Naive thymus-derived CD8-positive, alpha-beta T cell (primary cell): ENCODE data around the gene ZBTB7C. TPM values are rescaled to one million over a fixed set of nuclear protein-coding genes. Genes with fewer than 3 reads are reported as not detected.

Experiments used
- ATAC-seq, 2 donors: fragments of 150-1000 bp; cut with Tn5 transposase in 1 of 2; sonication (Bioruptor Pico), chemical (Tn5 transposase) in 1 of 2; 1 replicate in 1 of 2; 2 replicates in 1 of 2; pipeline ENCODE4 v1.10.0; 2021; ENCODE audit warnings: mild to moderate bottlenecking in 2 of 2, moderate library complexity in 2 of 2
- POLR2A ChIA-PET: fragments of 350-600 bp; sonication (Branson Sonifier 250); formaldehyde crosslinking; loops from one replicate; lab custom pipeline; 2021; ENCODE audit warnings: antibody characterized with exemption; lab: Charles Lee
- DNase-seq, 10 donors: peaks; one replicate each; pipeline versions ENCODE4 v3.0.0 to v3.0.0-alpha.2; 2020 to 2022
- H3K27ac Mint-ChIP-seq, 10 donors: one replicate each; pipeline ENCODE4 v1.8.0; 2020 to 2022; ENCODE audit warnings: mild to moderate bottlenecking in 10 of 10, mixed read lengths in 10 of 10, moderate library complexity in 4 of 10, inconsistent platforms in 1 of 10
- H3K27me3 Mint-ChIP-seq, 5 donors: one replicate each; pipeline ENCODE4 v1.8.0; 2021 to 2022; ENCODE audit warnings: mixed read lengths in 5 of 5
- H3K36me3 Mint-ChIP-seq, 3 donors: one replicate each; pipeline ENCODE4 v1.8.0; 2020 to 2022; ENCODE audit warnings: mixed read lengths in 3 of 3, mild to moderate bottlenecking in 2 of 3, inconsistent platforms in 1 of 3
- H3K4me1 Mint-ChIP-seq, 4 donors: one replicate each; pipeline ENCODE4 v1.8.0; 2021 to 2022; ENCODE audit warnings: mixed read lengths in 4 of 4
- H3K4me3 Mint-ChIP-seq, 10 donors: one replicate each; pipeline ENCODE4 v1.8.0; 2020 to 2022; ENCODE audit warnings: mild to moderate bottlenecking in 10 of 10, mixed read lengths in 10 of 10, moderate library complexity in 6 of 10, inconsistent platforms in 1 of 10
- H3K9me3 Mint-ChIP-seq, 9 donors: one replicate each; pipeline ENCODE4 v1.8.0; 2020 to 2022; ENCODE audit warnings: mixed read lengths in 9 of 9, mild to moderate bottlenecking in 3 of 9, inconsistent platforms in 1 of 9, moderate library complexity in 1 of 9
- polyA plus RNA-seq, 3 donors: library from polyadenylated mRNA; unstranded; fragments of 300-500 nt; fragmentation: Illumina TruSeq; gene quantifications; one replicate each; pipeline ENCODE4 v1.2.3, GENCODE V29; 2021
- total RNA-seq, 8 experiments: library from RNA in 2 of 8; stranded (reverse) in 2 of 8; gene quantifications; one replicate each; pipeline ENCODE4 v1.2.3 and lab custom pipeline; 2021 to 2026

Gene ZBTB7C
- total RNA-seq (not detected), polyA plus RNA-seq (not detected), total RNA-seq (lab: John Stamatoyannopoulos, UW) (0 reads per million in 6 experiments)

GRCh38 chr18:48408727-48409590 is at the start of gene ZBTB7C:
Gene ZBTB7C, minus strand, starts transcription at chr18:48409383.
- H3K27me3 Mint-ChIP-seq, result peaks cover 50 to 75% (median 65%) of the 10 kb centered on the region in 5 donors
- ATAC-seq (peak; percentile 21 to 65), DNase-seq (no peak)
- POLR2A ChIA-PET, result no interaction called here
- peaks cover 0 to 9% (median 0%) of the 10 kb centered on the region in 9 donors for H3K9me3 Mint-ChIP-seq
- H3K27ac Mint-ChIP-seq, result no peak within 1 kb of the TSS
- H3K4me1 Mint-ChIP-seq, result peaks cover 0 to 16% (median 11%) of the 10 kb centered on the region in 4 donors
- H3K36me3 Mint-ChIP-seq, result peaks cover 0 to 2% (median 2%) of the 10 kb centered on the region in 3 donors
- peak within 1 kb of the TSS; percentile 61 to 84 (median 74) for H3K4me3 Mint-ChIP-seq

- Mint-ChIP-seq H3K36me3 (no peaks in the 10 kb centered on the region), H3K27me3 (peaks cover 29 to 63% (median 44%) of the 10 kb centered on the region in 5 donors), H3K27ac (no peak overlapping the region), H3K9me3 (peaks cover 0 to 3% (median 0%) of the 10 kb centered on the region in 9 donors), H3K4me1 (peaks cover 14 to 40% (median 32%) of the 10 kb centered on the region in 4 donors), H3K4me3 (peak overlapping the region in 2 of 10 donors; percentile 19 to 29)
- no peak for DNase-seq
- POLR2A ChIA-PET, result no interaction called here
- ATAC-seq, result no peak
These were observed 47.7 kb upstream of the ZBTB7C start for GRCh38 chr18:48456838-48457237.

GRCh38 chr18:48455555-48456478 is 46.6 kb upstream of the ZBTB7C start:
- POLR2A ChIA-PET, result interaction anchor here (0.5 kb wide), 1 partner anchor 1028 kb away, joined by 5 read pairs; no protein-coding TSS in a partner anchor
- H3K9me3 Mint-ChIP-seq, result peaks cover 0 to 3% (median 0%) of the 10 kb centered on the region in 9 donors
- DNase-seq (peak; percentile 36 to 82 (median 52)), ATAC-seq (peak; percentile 90 to 91)
- H3K4me3 Mint-ChIP-seq, result peak overlapping the region in 9 of 10 donors; percentile 22 to 71 (median 63)
- H3K27ac Mint-ChIP-seq, result peak overlapping the region in 9 of 10 donors; percentile 7 to 89 (median 48)
- H3K4me1 Mint-ChIP-seq, result peaks cover 14 to 40% (median 32%) of the 10 kb centered on the region in 4 donors
- no peaks in the 10 kb centered on the region for H3K36me3 Mint-ChIP-seq
- peaks cover 26 to 59% (median 43%) of the 10 kb centered on the region in 5 donors for H3K27me3 Mint-ChIP-seq

- H3K9me3 Mint-ChIP-seq, result peaks cover 0 to 3% (median 0%) of the 10 kb centered on the region in 9 donors
- DNase-seq (no peak), ATAC-seq (no peak)
- H3K4me3 Mint-ChIP-seq, result no peak overlapping the region
- peaks cover 20 to 57% (median 42%) of the 10 kb centered on the region in 5 donors for H3K27me3 Mint-ChIP-seq
- no peaks in the 10 kb centered on the region for H3K36me3 Mint-ChIP-seq
- POLR2A ChIA-PET, result no interaction called here
- H3K4me1 Mint-ChIP-seq, result peaks cover 14 to 40% (median 32%) of the 10 kb centered on the region in 4 donors
- H3K27ac Mint-ChIP-seq, result no peak overlapping the region
These were observed 45.1 kb upstream of the ZBTB7C start for GRCh38 chr18:48454261-48454757.

GRCh38 chr18:48453330-48454066 is 44.3 kb upstream of the ZBTB7C start:
- no peak for DNase-seq
- ATAC-seq, result no peak
- H3K27ac Mint-ChIP-seq, result peak overlapping the region in 1 of 10 donors; percentile 19
- peaks cover 0 to 3% (median 0%) of the 10 kb centered on the region in 9 donors for H3K9me3 Mint-ChIP-seq
- H3K36me3 Mint-ChIP-seq, result no peaks in the 10 kb centered on the region
- peaks cover 14 to 39% (median 32%) of the 10 kb centered on the region in 4 donors for H3K4me1 Mint-ChIP-seq
- peaks cover 17 to 59% (median 43%) of the 10 kb centered on the region in 5 donors for H3K27me3 Mint-ChIP-seq
- POLR2A ChIA-PET, result no interaction called here
- H3K4me3 Mint-ChIP-seq, result no peak overlapping the region

GRCh38 chr18:48452861-48453323 is 43.7 kb upstream of the ZBTB7C start:
- ATAC-seq (no peak), DNase-seq (no peak)
- Mint-ChIP-seq H3K36me3 (no peaks in the 10 kb centered on the region), H3K4me3 (no peak overlapping the region), H3K27ac (no peak overlapping the region), H3K4me1 (peaks cover 14 to 38% (median 32%) of the 10 kb centered on the region in 4 donors), H3K9me3 (peaks cover 0 to 3% (median 0%) of the 10 kb centered on the region in 9 donors), H3K27me3 (peaks cover 19 to 65% (median 48%) of the 10 kb centered on the region in 5 donors)
- POLR2A ChIA-PET, result no interaction called here

GRCh38 chr18:48450685-48451084 is 41.5 kb upstream of the ZBTB7C start:
- no peak for DNase-seq
- POLR2A ChIA-PET, result no interaction called here
- no peak for ATAC-seq
- H3K9me3 Mint-ChIP-seq, result no peaks in the 10 kb centered on the region
- H3K36me3 Mint-ChIP-seq, result no peaks in the 10 kb centered on the region
- peaks cover 19 to 68% (median 48%) of the 10 kb centered on the region in 5 donors for H3K27me3 Mint-ChIP-seq
- no peak overlapping the region for H3K27ac Mint-ChIP-seq
- no peak overlapping the region for H3K4me3 Mint-ChIP-seq
- H3K4me1 Mint-ChIP-seq, result peaks cover 6 to 25% (median 20%) of the 10 kb centered on the region in 4 donors

- peaks cover 18 to 69% (median 37%) of the 10 kb centered on the region in 5 donors for H3K27me3 Mint-ChIP-seq
- H3K4me1 Mint-ChIP-seq, result peaks cover 3 to 10% (median 6%) of the 10 kb centered on the region in 4 donors
- POLR2A ChIA-PET, result no interaction called here
- peak overlapping the region in 2 of 10 donors; percentile 28 to 30 for H3K4me3 Mint-ChIP-seq
- ATAC-seq (peak; percentile 78 to 88), DNase-seq (peak; percentile 25 to 78 (median 56))
- peak overlapping the region in 3 of 10 donors; percentile 5 to 46 (median 34) for H3K27ac Mint-ChIP-seq
- H3K9me3 Mint-ChIP-seq, result no peaks in the 10 kb centered on the region
- H3K36me3 Mint-ChIP-seq, result no peaks in the 10 kb centered on the region
These were observed 37.5 kb upstream of the ZBTB7C start for GRCh38 chr18:48446582-48447225.

- POLR2A ChIA-PET, result no interaction called here
These were observed 36.4 kb upstream of the ZBTB7C start for GRCh38 chr18:48445540-48445939.

GRCh38 chr18:48442761-48443160 is 33.6 kb upstream of the ZBTB7C start:
- H3K27ac Mint-ChIP-seq, result peak overlapping the region in 1 of 10 donors; percentile 6
- H3K4me1 Mint-ChIP-seq, result peaks cover 3 to 10% (median 6%) of the 10 kb centered on the region in 4 donors
- no peaks in the 10 kb centered on the region for H3K9me3 Mint-ChIP-seq
- POLR2A ChIA-PET, result no interaction called here
- ATAC-seq, result no peak
- H3K27me3 Mint-ChIP-seq, result peaks cover 27 to 68% (median 31%) of the 10 kb centered on the region in 5 donors
- DNase-seq, result no peak
- H3K36me3 Mint-ChIP-seq, result no peaks in the 10 kb centered on the region
- H3K4me3 Mint-ChIP-seq, result no peak overlapping the region

More at GRCh38 chr18:48445540-48445939, 36.4 kb upstream of the ZBTB7C start:
- Mint-ChIP-seq H3K27ac (no peak overlapping the region), H3K27me3 (peaks cover 18 to 73% (median 37%) of the 10 kb centered on the region in 5 donors), H3K4me1 (peaks cover 3 to 10% (median 6%) of the 10 kb centered on the region in 4 donors), H3K36me3 (no peaks in the 10 kb centered on the region), H3K4me3 (no peak overlapping the region), H3K9me3 (no peaks in the 10 kb centered on the region)
- ATAC-seq, result peak; percentile 68 to 80
- peak; percentile 40 to 83 (median 58) for DNase-seq

- ATAC-seq (no peak), DNase-seq (no peak)
- H3K4me1 Mint-ChIP-seq, result peaks cover 0 to 5% (median 2%) of the 10 kb centered on the region in 4 donors
- H3K27ac Mint-ChIP-seq, result no peak overlapping the region
- H3K27me3 Mint-ChIP-seq, result peaks cover 31 to 78% (median 34%) of the 10 kb centered on the region in 5 donors
- no peak overlapping the region for H3K4me3 Mint-ChIP-seq
- no peaks in the 10 kb centered on the region for H3K9me3 Mint-ChIP-seq
- H3K36me3 Mint-ChIP-seq, result no peaks in the 10 kb centered on the region
- POLR2A ChIA-PET, result no interaction called here
These were observed 32.3 kb upstream of the ZBTB7C start for GRCh38 chr18:48441405-48441881.
